Vagina (tissue), 2 donors: ENCODE data around the gene OR2AT4.

Source experiments
- POLR2A ChIP-seq, 2 donors: fragments of 450-650 bp; IDR thresholded peaks; one replicate each; pipeline ENCODE4 v1.6.1; 2017; ENCODE audit warnings: antibody characterized with exemption in 2 of 2, mild to moderate bottlenecking in 2 of 2, moderate library complexity in 2 of 2
- POLR2AphosphoS5 ChIP-seq, 2 donors: sonication (generic); formaldehyde crosslinking; IDR thresholded peaks; one replicate each; pipeline ENCODE4 v1.9.0; 2017; ENCODE audit warnings: antibody characterized with exemption in 2 of 2, mild to moderate bottlenecking in 2 of 2, low read depth in 1 of 2; ENCODE audit not compliant: insufficient read depth in 1 of 2
- TF ChIP-seq, protein P1 (sequence below), 3 experiments: fragments of 450-650 bp in 2 of 3; fragments of 200-600 bp in 1 of 3; sonication (generic) in 1 of 3; IDR thresholded peaks; one replicate each; pipeline ENCODE4 v1.5.1; 2017 to 2019; ENCODE audit warnings: antibody characterized with exemption in 3 of 3, mild to moderate bottlenecking in 2 of 3, moderate library complexity in 2 of 3

DNA sequence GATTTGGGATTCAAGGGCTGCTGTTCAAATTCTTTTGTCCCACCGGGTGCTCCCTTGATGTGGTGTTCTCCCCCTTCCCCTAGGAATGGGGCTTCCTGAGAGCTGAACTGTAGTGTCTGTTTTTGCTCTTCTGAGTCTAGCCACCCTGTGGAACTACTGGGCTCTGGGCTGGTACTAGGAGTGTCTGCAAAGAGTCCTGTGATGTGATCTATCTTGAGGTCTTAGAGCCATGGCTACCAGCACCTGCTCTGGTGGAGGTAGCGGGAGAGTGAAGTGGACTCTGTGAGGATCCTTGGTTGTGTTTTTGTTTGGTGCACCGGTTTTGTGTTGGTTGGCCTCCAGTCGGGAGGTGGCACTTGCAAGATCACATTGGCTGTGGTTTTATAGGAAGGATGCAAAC is 46.2 kb downstream of the OR2AT4 start:
- TF ChIP-seq, protein P1, sequence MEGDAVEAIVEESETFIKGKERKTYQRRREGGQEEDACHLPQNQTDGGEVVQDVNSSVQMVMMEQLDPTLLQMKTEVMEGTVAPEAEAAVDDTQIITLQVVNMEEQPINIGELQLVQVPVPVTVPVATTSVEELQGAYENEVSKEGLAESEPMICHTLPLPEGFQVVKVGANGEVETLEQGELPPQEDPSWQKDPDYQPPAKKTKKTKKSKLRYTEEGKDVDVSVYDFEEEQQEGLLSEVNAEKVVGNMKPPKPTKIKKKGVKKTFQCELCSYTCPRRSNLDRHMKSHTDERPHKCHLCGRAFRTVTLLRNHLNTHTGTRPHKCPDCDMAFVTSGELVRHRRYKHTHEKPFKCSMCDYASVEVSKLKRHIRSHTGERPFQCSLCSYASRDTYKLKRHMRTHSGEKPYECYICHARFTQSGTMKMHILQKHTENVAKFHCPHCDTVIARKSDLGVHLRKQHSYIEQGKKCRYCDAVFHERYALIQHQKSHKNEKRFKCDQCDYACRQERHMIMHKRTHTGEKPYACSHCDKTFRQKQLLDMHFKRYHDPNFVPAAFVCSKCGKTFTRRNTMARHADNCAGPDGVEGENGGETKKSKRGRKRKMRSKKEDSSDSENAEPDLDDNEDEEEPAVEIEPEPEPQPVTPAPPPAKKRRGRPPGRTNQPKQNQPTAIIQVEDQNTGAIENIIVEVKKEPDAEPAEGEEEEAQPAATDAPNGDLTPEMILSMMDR (IDR thresholded peaks at IDR 0.05): no peak
- no peak for TF ChIP-seq POLR2A (IDR thresholded peaks at IDR 0.05)
- no peak for TF ChIP-seq POLR2AphosphoS5 (IDR thresholded peaks at IDR 0.05; ENCODE audit: insufficient read depth in 1 of 2, low read depth in 1 of 2)
